NB4 (cell line): Measurements from ENCODE around the gene UTRN.

Experiments used
- POLR2A ChIP-seq: IDR thresholded peaks from 2 replicates; pipeline ENCODE4 v1.6.1; 2011; ENCODE audit warnings: mild to moderate bottlenecking; ENCODE audit not compliant: insufficient read length; ENCODE audit errors: extremely low read depth
- TF ChIP-seq, protein P1 (sequence below): IDR thresholded peaks from one replicate; pipeline ENCODE4 v1.5.1; 2012; ENCODE audit warnings: low read depth, low read length

DNA sequence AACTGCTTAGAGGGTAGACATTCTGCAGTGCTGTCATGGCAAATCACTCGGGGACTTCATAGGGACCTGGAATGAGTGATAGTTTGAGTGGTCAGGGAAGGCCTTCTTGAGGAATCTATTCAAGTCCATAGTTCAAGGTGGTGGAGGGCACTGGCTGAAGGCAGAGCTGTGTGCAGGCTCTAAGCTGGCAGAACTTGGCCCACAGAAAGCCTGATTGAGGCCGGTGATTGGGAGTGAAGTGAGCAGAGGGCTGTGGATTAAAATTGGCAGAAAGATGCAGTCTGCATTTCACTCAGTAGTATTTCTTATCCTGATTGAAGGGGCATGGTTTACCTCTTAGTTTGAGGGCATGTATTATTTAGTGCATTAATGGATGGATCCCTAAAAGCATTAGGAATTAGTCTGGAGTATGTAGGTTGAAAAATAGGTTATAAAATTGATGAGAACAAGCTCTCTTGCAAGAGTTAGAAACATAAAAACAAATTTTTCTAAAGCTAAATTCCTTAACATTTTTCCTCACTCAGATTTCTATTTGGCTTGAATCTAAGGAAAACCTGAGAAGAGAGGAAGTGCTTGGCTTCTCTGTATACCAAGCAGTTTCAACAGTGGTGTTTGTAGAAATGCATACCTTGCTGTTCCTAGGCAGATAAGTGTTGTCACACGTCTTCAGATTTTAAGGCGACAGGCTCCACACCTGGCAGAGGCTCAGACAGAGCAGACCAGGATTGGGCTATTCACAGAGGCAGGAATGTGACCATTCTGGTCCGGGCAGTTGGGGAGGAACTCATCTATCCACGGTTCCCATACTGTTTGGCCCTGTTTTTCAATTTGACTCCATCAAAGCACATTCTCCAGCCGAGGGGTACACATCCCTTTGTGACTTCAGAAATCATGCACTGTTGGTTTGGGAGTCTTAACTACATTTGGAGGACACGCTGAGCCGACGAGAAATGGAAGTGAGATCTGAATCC, 45.2 kb downstream of the UTRN start:
- TF ChIP-seq POLR2A = no peak
- TF ChIP-seq, protein P1, sequence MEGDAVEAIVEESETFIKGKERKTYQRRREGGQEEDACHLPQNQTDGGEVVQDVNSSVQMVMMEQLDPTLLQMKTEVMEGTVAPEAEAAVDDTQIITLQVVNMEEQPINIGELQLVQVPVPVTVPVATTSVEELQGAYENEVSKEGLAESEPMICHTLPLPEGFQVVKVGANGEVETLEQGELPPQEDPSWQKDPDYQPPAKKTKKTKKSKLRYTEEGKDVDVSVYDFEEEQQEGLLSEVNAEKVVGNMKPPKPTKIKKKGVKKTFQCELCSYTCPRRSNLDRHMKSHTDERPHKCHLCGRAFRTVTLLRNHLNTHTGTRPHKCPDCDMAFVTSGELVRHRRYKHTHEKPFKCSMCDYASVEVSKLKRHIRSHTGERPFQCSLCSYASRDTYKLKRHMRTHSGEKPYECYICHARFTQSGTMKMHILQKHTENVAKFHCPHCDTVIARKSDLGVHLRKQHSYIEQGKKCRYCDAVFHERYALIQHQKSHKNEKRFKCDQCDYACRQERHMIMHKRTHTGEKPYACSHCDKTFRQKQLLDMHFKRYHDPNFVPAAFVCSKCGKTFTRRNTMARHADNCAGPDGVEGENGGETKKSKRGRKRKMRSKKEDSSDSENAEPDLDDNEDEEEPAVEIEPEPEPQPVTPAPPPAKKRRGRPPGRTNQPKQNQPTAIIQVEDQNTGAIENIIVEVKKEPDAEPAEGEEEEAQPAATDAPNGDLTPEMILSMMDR = no peak
